Ovary (tissue), 10 donors: ENCODE data around the gene ZFPL1. TPM values are rescaled to one million over a fixed set of nuclear protein-coding genes. Genes with fewer than 3 reads are reported as not detected.
A peak's percentile ranks its signal among the peaks of the same experiment; 100 is the strongest.

Experiments used
- DNase-seq, 5 donors: peaks; one replicate each; pipeline ENCODE4 v3.0.0-alpha.2; 2019 to 2020
- H3K27ac ChIP-seq, 2 donors: fragments of 200-600 bp; one replicate each; pipeline versions ENCODE4 v1.5.1 to v1.8.0; 2019 to 2022
- H3K27me3 ChIP-seq: fragments of 200-600 bp; one replicate; pipeline ENCODE4 v1.8.0; 2022
- H3K36me3 ChIP-seq: fragments of 200-600 bp; sonication (generic); one replicate; pipeline ENCODE4 v1.5.1; 2019
- H3K4me1 ChIP-seq: one replicate; pipeline ENCODE4 v1.8.1; 2013; ENCODE audit warnings: mild to moderate bottlenecking, moderate library complexity; ENCODE audit not compliant: insufficient read depth
- H3K4me3 ChIP-seq: fragments of 200-600 bp; sonication (generic); one replicate; pipeline ENCODE4 v1.5.1; 2017
- H3K9me3 ChIP-seq, 2 donors: fragments of 200-600 bp in 1 of 2; sonication (generic) in 1 of 2; one replicate each; pipeline versions ENCODE4 v1.5.1 to v1.8.1; 2013 to 2019; ENCODE audit warnings: mild to moderate bottlenecking in 1 of 2, moderate library complexity in 1 of 2
- CTCF ChIP-seq, 3 donors: fragments of 450-650 bp in 2 of 3; fragments of 200-600 bp in 1 of 3; IDR thresholded peaks; one replicate each; pipeline versions ENCODE4 v1.5.1 to v1.8.0; 2016 to 2022; ENCODE audit warnings: antibody characterized with exemption in 3 of 3, mild to moderate bottlenecking in 1 of 3
- EP300 ChIP-seq: sonication (generic); formaldehyde crosslinking; IDR thresholded peaks from one replicate; pipeline ENCODE4 v1.6.1; 2017; ENCODE audit warnings: antibody characterized with exemption
- POLR2A ChIP-seq: fragments of 450-650 bp; IDR thresholded peaks from one replicate; pipeline ENCODE4 v1.6.1; 2017; ENCODE audit warnings: antibody characterized with exemption, mild to moderate bottlenecking, moderate library complexity
- WGBS, 3 donors: extraction: QIAGEN DNeasy Blood & Tissue Kit in 1 of 3; methylation state at CpG; one replicate each; pipeline versions ENCODE4 v1.1.5 to v1.1.7; 2013 to 2017; 5-methylcytosine and 5-hydroxymethylcytosine counted together
- intact Hi-C, 4 donors: fragments of 100-400 bp; cut with DNase I; formaldehyde crosslinking; loops; one replicate each; pipeline versions ENCODE4 v1.11.0 to v1.15.1; 2022 to 2023
- long read RNA-seq, 3 donors: library from polyadenylated mRNA in 2 of 3; unstranded in 2 of 3; transcript quantifications; one replicate each; pipeline ENCODE4 v2.0.0 and lab custom pipeline, GENCODE V29; 2021 to 2026
- polyA plus RNA-seq, 2 donors: library from polyadenylated mRNA; stranded (reverse); fragments of 200-250 nt in 1 of 2; fragments of 350-450 nt in 1 of 2; fragmentation: Illumina TruSeq in 1 of 2; extraction: RNeasy Lipid Tissue Mini Kit (QIAGEN cat#74804) in 1 of 2; gene quantifications; one replicate each; pipeline ENCODE4 v1.2.3, GENCODE V29; 2013 to 2014
- total RNA-seq, 7 donors: library from RNA; depleted of rRNA in 2 of 7; stranded (reverse); fragments of >200 nt in 2 of 7; fragmentation: NEBNext Ultra II Directional in 3 of 7; extraction: Animal tissue kit (Norgen Biotek cat#: 25700) in 3 of 7; gene quantifications; one replicate each; pipeline versions ENCODE4 v1.1.0 to v1.2.4, GENCODE V29; 2016 to 2023
- donor health status: DM: no; HTN: no; CAD: no; lungs with moderate emphysema.
- donor health status: DM: no; HTN: no; CAD: no.
- donor health status: Bipolar disorder and iron deficiency.
- donor health status: DM: yes; HTN: yes; CAD: no.
- donor health status: DM: no; HTN: no; CAD: no.
- donor health status: DM: yes; HTN: yes; CAD: no.

Gene ZFPL1
- total RNA-seq (10 to 100 TPM; 30.5 to 41.6 (median 35.1) TPM), polyA plus RNA-seq (10 to 100 TPM; 11.2 to 44.8 TPM)
- long read RNA-seq, donor 1, transcript ZFPL1-201 (8 exons, 1,371 nt), result major isoform, 48 of 72 reads
- long read RNA-seq, donor 1, partial matches to known transcripts, result 14 of 72 reads
- long read RNA-seq, donor 1, other reads (novel, unspliced or antisense), result 10 of 72 reads
- long read RNA-seq, donor 2, transcript ZFPL1-201 (8 exons, 1,371 nt), result major isoform, 5 of 6 reads
- long read RNA-seq, donor 2, partial matches to known transcripts, result 0 of 6 reads
- long read RNA-seq, donor 2, other reads (novel, unspliced or antisense), result 0 of 6 reads
- long read RNA-seq, donor 3, transcript ZFPL1-201 (8 exons, 1,371 nt), result major isoform, 29 of 53 reads
- long read RNA-seq, donor 3, partial matches to known transcripts, result 14 of 53 reads
- long read RNA-seq, donor 3, other reads (novel, unspliced or antisense), result 10 of 53 reads

GRCh38 chr11:65083834-65084597 lies at the start of gene ZFPL1, which contains the start of gene CDCA5:
Gene ZFPL1 (plus strand): TSS chr11:65084222. CDS start chr11:65084699, 477 bp downstream.
Gene CDCA5 (minus strand): TSS chr11:65084040. CDS start chr11:65083978, 62 bp downstream.
- H3K36me3 ChIP-seq, result no peaks in the 10 kb centered on the region
- 0 to 1% (median 1%) methylated on average over 49 to 79 of the region's 79 CpGs for WGBS, 3 donors
- DNase-seq, result peak; percentile 92 to 97 (median 95)
- peak within 1 kb of the TSS; percentile 75 to 86 for H3K27ac ChIP-seq
- no peaks in the 10 kb centered on the region for H3K27me3 ChIP-seq
- H3K4me3 ChIP-seq, result peak within 1 kb of the TSS; percentile 77
- peak; percentile 75 for TF ChIP-seq POLR2A
- TF ChIP-seq CTCF (IDR thresholded peaks at IDR 0.05), result no peak
- TF ChIP-seq EP300, result peak; percentile 18
- intact Hi-C loops, result loop anchor here in 1 of 4 donors (5.0 kb wide), 1 partner anchor 33 kb away; the partner anchor contains the start of gene ZNHIT2
- no peaks in the 10 kb centered on the region for H3K9me3 ChIP-seq
- H3K4me1 ChIP-seq, result peaks cover 7% of the 10 kb centered on the region

DNA sequence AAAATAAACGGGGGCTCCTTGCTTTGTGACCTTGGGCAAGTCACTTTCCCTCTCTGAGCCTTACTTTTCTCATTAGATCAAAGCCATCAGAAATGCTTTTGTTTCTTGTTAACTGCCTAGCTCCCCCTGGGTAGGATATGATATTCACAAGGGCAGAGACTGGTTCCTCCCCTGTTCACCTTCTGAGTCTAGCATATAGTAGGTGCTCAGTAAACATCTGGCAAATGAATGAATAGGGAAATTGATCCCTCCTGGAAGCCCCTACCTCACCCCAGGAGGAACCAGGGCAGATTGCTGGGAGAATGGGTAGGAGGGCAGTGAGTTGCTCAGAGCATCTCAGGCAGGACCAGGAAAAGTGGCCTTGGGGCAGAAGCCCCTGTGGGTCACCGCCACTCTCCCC lies 49.6 kb upstream of the ZFPL1 start:
- Histone ChIP-seq H3K4me1 (no peaks in the 10 kb centered on the region), H3K36me3 (no peaks in the 10 kb centered on the region), H3K4me3 (no peak overlapping the region), H3K27ac (no peak overlapping the region), H3K9me3 (no peaks in the 10 kb centered on the region), H3K27me3 (no peaks in the 10 kb centered on the region)
- no peak for TF ChIP-seq EP300
- TF ChIP-seq POLR2A, result no peak
- TF ChIP-seq CTCF (IDR thresholded peaks at IDR 0.05), result no peak
- DNase-seq, result no peak
- WGBS, 3 donors, result 84 to 89% (median 87%) methylated on average over 2 of the region's 2 CpGs
- intact Hi-C loops, result no loop called here

DNA sequence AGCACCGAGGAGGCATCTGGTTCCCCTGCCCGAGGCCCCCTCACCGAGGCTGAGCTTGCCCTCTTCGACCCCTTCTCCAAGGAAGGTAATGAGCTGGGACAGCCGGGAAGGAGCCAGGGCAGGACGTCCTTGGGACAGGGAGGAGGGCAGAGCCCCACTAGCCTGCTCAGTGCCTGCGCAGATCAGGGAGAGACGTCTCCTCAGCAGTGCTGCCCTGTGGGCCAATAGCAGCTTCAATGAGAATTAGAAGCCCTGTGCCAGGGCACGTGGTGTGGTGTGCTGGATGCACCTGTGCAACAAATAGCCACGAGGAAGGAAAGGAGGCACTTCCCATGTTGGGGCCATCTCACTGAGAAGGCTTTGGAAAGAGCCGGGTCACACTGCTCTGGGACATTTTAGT lies 48.4 kb upstream of the ZFPL1 start:
- DNase-seq, result no peak
- H3K4me1 ChIP-seq, result no peaks in the 10 kb centered on the region
- H3K27ac ChIP-seq, result no peak overlapping the region
- H3K27me3 ChIP-seq, result no peaks in the 10 kb centered on the region
- H3K36me3 ChIP-seq, result no peaks in the 10 kb centered on the region
- TF ChIP-seq EP300, result no peak
- no peak for TF ChIP-seq CTCF (IDR thresholded peaks at IDR 0.05)
- TF ChIP-seq POLR2A, result no peak
- 65% methylated on average over 11 of the region's 11 CpGs for WGBS, 3 donors
- no peak overlapping the region for H3K4me3 ChIP-seq
- H3K9me3 ChIP-seq, result no peaks in the 10 kb centered on the region
- intact Hi-C loops, result no loop called here

DNA sequence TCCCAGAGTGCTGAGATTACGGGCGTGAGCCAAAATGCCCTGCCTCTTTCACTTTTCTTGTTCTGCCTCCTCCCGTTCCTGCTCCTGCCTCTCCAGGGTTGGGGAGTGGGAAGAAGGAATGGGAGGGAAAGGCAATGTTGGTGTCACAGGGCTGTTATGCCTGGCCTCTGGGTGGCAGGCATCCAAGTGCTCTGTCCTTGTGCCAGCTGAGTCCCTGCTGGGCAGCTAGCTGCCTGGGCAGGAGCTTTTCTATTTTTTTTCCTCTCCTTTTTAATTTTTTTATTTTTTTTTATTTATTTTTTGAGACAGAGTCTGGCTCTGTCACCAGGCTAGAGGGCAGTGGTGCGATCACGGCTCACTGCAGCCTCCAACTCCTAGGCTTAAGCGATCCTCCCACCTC lies 47.1 kb upstream of the ZFPL1 start:
- Histone ChIP-seq H3K4me3 (no peak overlapping the region), H3K9me3 (no peaks in the 10 kb centered on the region), H3K27me3 (no peaks in the 10 kb centered on the region), H3K36me3 (no peaks in the 10 kb centered on the region), H3K27ac (no peak overlapping the region), H3K4me1 (no peaks in the 10 kb centered on the region)
- 76 to 81% (median 80%) methylated on average over 6 of the region's 6 CpGs for WGBS, 3 donors
- intact Hi-C loops, result no loop called here
- peak in 1 of 5 donors; percentile 43 for DNase-seq
- TF ChIP-seq EP300 (no peak), CTCF (IDR thresholded peaks at IDR 0.05) (no peak), POLR2A (no peak)
